Measurements from ENCODE around the gene TMEM41A.

Gene TMEM41A

DNA sequence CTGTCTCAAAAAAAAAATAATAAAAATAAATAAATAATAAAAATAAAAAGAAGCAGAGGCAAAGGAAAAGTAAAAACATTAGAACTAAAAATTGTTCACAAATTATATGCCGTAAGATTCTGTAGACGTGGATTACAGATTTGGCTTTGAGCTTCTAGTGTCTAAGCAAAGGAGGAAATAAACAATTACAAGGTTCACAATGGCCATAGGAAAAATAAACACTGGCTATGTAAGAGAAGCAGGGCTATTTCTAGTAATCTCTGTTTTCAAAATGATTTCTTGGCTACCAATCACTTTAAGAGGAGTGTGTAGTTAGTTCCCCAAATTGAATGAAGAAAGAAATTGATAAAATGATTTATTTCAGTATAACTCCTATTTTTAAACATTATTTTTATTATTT, 54.5 kb downstream of the TMEM41A start:
- H3K9ac ChIP-seq (ENCODE audit: insufficient read length, low read depth): no peak overlapping the region
- H3K36me3 ChIP-seq (ENCODE audit: insufficient read depth, insufficient read length, low read length): no peaks in the 10 kb centered on the region
- no peaks in the 10 kb centered on the region for H3K9me3 ChIP-seq (ENCODE audit: insufficient read depth, low read length)
- no peaks in the 10 kb centered on the region for H3K4me1 ChIP-seq (ENCODE audit: insufficient read depth, insufficient read length)
- no peak overlapping the region for H3K4me3 ChIP-seq (ENCODE audit: insufficient read length, low read depth)
- no peaks in the 10 kb centered on the region for H3K27me3 ChIP-seq (ENCODE audit: insufficient read depth, insufficient read length)
- no peak for DNase-seq (ENCODE audit: low read depth, low spot score)
- no peak for TF ChIP-seq SUZ12 (IDR thresholded peaks at IDR 0.05; ENCODE audit: extremely low read depth, insufficient read depth, insufficient read length)
- TF ChIP-seq ZNF274 (IDR thresholded peaks at IDR 0.05; ENCODE audit: low read depth, low read length): no peak
- TF ChIP-seq YY1 (IDR thresholded peaks at IDR 0.05; ENCODE audit: insufficient read depth, insufficient read length): no peak

DNA sequence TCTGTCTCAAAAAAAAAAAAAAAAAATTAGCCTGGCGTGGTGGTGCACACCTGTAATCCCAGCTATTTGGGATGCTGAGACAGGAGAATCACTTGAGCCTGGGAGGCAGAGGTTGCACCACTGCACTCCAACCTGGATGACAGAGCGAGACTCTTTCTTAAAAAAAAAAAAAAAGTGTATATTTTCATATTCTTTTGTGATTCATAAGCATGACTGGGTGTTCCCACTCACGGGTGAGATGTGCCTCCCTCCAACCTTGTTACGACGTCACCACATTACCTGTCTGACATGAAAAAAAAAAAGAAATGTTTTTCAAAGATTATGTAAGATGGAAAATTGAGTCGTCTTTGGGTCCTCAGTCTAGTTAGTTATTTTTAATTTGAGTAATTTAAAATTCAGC, 56.8 kb downstream of the TMEM41A start:
- no peak overlapping the region for H3K9ac ChIP-seq (ENCODE audit: insufficient read length, low read depth)
- no peaks in the 10 kb centered on the region for H3K9me3 ChIP-seq (ENCODE audit: insufficient read depth, low read length)
- no peaks in the 10 kb centered on the region for H3K4me1 ChIP-seq (ENCODE audit: insufficient read depth, insufficient read length)
- no peak for DNase-seq (ENCODE audit: low read depth, low spot score)
- no peaks in the 10 kb centered on the region for H3K36me3 ChIP-seq (ENCODE audit: insufficient read depth, insufficient read length, low read length)
- TF ChIP-seq SUZ12 (IDR thresholded peaks at IDR 0.05; ENCODE audit: extremely low read depth, insufficient read depth, insufficient read length) (no peak), ZNF274 (IDR thresholded peaks at IDR 0.05; ENCODE audit: low read depth, low read length) (no peak), YY1 (IDR thresholded peaks at IDR 0.05; ENCODE audit: insufficient read depth, insufficient read length) (no peak)
- H3K4me3 ChIP-seq (ENCODE audit: insufficient read length, low read depth): no peak overlapping the region
- no peaks in the 10 kb centered on the region for H3K27me3 ChIP-seq (ENCODE audit: insufficient read depth, insufficient read length)

DNA sequence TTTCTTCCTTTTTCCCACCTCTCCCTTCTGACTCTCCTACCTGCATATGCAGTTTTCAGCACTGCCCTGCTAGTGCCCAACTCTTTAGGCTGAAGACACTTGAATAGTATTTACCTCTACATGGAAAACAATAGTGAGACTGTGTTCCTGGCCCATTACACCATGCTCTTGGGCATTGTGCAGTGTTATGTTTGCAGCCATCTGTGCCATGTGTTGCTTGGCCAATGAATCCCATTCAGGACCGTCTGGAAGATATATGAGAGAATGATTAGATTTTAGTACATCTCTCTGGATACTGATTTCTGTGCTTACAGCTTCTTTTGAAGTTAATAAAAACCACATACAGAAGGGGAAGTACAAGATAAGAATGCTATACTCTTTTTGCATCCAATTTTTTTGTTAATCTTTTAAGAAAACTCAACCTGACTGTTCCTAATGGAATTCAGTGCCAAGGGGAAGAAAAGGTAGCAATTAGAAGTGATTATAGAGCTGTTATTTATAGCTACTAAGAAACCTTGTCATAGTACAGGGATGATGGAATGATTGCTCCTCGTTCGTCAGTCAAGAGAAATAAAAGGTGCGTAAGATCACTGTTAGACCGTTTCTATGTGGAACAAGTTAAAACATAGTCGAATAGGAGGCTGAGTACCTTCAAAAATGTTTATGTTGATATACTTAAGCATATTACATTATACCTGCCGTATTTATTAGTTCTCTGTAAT, 58.9 kb downstream of the TMEM41A start:
- Histone ChIP-seq H3K9ac (ENCODE audit: insufficient read length, low read depth) (no peak overlapping the region), H3K27me3 (ENCODE audit: insufficient read depth, insufficient read length) (no peaks in the 10 kb centered on the region), H3K4me3 (ENCODE audit: insufficient read length, low read depth) (no peak overlapping the region), H3K4me1 (ENCODE audit: insufficient read depth, insufficient read length) (no peaks in the 10 kb centered on the region), H3K36me3 (ENCODE audit: insufficient read depth, insufficient read length, low read length) (no peaks in the 10 kb centered on the region), H3K9me3 (ENCODE audit: insufficient read depth, low read length) (no peaks in the 10 kb centered on the region)
- no peak for TF ChIP-seq YY1 (IDR thresholded peaks at IDR 0.05; ENCODE audit: insufficient read depth, insufficient read length)
- no peak for TF ChIP-seq ZNF274 (IDR thresholded peaks at IDR 0.05; ENCODE audit: low read depth, low read length)
- TF ChIP-seq SUZ12 (IDR thresholded peaks at IDR 0.05; ENCODE audit: extremely low read depth, insufficient read depth, insufficient read length): no peak
- DNase-seq (ENCODE audit: low read depth, low spot score): no peak
